ENCODE results near the gene SORBS1. TPM values are rescaled to one million over a fixed set of nuclear protein-coding genes. Genes with fewer than 3 reads are reported as not detected.

SORBS1 gene
- total and polyA plus RNA-seq, 2 of the 13 experiments (the other 11 are each of a cell fraction or from before 2014, with no cell fraction given), result 16.8 to 39.8 TPM

- TF ChIP-seq ZNF18 (CRISPR knock-in tag; IDR thresholded peaks at IDR 0.05; ENCODE audit: insufficient replicate concordance) (no peak), AHDC1 (CRISPR knock-in tag; IDR thresholded peaks at IDR 0.05; ENCODE audit: borderline replicate concordance) (0 out of 2 replicates have a peak, but pooled peaks have one; percentile 41), ZNF879 (CRISPR knock-in tag; IDR thresholded peaks at IDR 0.05) (no peak), ZNF142 (CRISPR knock-in tag; IDR thresholded peaks at IDR 0.05) (peak; percentile 94), ZIK1 (CRISPR knock-in tag; IDR thresholded peaks at IDR 0.05; ENCODE audit: borderline replicate concordance, low read depth) (no peak), NFIB (CRISPR knock-in tag; IDR thresholded peaks at IDR 0.05; ENCODE audit: borderline replicate concordance) (no peak), POLR2A (IDR thresholded peaks at IDR 0.05; ENCODE audit: insufficient read depth in 1 of 2, low read depth in 2 of 2, low read length in 2 of 2) (peak; percentile 69 to 84), ZNF121 (CRISPR knock-in tag; IDR thresholded peaks at IDR 0.05) (0 out of 2 replicates have a peak, but pooled peaks have one; percentile 45), NPAS2 (CRISPR knock-in tag; IDR thresholded peaks at IDR 0.05; ENCODE audit: borderline replicate concordance) (no peak), KDM2A (CRISPR knock-in tag; IDR thresholded peaks at IDR 0.05; ENCODE audit: borderline replicate concordance, low read depth) (peak; percentile 60; the same call in 1 of the 2 replicates), ZBTB7A (CRISPR knock-in tag; IDR thresholded peaks at IDR 0.05) (no peak), ZC3H13 (CRISPR knock-in tag; IDR thresholded peaks at IDR 0.05) (no peak), RBM22 (optimal IDR thresholded peaks at IDR 0.05; ENCODE audit: low read length) (no peak), GZF1 (CRISPR knock-in tag; IDR thresholded peaks at IDR 0.05) (no peak)
These were observed at the start of gene SORBS1 (continued) for GRCh38 chr10:95561177-95561863.
